ENCODE measurements around the gene MBTD1.

DNA sequence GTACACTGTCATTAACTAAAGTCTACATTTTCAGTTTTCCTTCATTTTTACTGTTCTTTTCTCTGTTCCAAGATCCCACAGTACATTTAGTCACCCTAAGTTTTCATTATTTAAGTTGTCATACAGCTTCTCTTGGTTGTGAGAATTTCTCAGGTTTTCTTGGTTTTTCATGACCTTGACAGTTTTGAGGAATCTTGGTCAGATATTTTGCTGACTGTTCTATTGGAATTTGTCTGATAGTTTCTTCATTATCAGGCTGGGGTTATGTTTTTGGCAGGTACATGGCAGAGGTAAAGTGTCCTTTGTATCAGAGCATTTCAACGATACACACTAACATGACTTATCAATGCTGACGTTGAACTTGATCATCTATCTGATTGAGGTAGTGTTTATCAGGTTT is 19.6 kb downstream of the MBTD1 start:
- TF ChIP-seq, protein P1, sequence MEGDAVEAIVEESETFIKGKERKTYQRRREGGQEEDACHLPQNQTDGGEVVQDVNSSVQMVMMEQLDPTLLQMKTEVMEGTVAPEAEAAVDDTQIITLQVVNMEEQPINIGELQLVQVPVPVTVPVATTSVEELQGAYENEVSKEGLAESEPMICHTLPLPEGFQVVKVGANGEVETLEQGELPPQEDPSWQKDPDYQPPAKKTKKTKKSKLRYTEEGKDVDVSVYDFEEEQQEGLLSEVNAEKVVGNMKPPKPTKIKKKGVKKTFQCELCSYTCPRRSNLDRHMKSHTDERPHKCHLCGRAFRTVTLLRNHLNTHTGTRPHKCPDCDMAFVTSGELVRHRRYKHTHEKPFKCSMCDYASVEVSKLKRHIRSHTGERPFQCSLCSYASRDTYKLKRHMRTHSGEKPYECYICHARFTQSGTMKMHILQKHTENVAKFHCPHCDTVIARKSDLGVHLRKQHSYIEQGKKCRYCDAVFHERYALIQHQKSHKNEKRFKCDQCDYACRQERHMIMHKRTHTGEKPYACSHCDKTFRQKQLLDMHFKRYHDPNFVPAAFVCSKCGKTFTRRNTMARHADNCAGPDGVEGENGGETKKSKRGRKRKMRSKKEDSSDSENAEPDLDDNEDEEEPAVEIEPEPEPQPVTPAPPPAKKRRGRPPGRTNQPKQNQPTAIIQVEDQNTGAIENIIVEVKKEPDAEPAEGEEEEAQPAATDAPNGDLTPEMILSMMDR (IDR thresholded peaks at IDR 0.05): no peak
- TF ChIP-seq POLR2A (IDR thresholded peaks at IDR 0.05): no peak

Measured in right lobe of liver (tissue), 4 donors.